HG02571 (cell line): ENCODE data around the gene TMEM245.

Source experiments
- ATAC-seq: cut with Tn5 transposase; IDR thresholded peaks from one replicate; pipeline ENCODE4 v1.9.1; 2021; ENCODE audit warnings: mild to moderate bottlenecking, moderate library complexity; ENCODE audit not compliant: unreplicated experiment

The TMEM245 gene

GRCh38 chr9:109031241-109031640, 88.5 kb downstream of the TMEM245 start:
- no peak for ATAC-seq

DNA sequence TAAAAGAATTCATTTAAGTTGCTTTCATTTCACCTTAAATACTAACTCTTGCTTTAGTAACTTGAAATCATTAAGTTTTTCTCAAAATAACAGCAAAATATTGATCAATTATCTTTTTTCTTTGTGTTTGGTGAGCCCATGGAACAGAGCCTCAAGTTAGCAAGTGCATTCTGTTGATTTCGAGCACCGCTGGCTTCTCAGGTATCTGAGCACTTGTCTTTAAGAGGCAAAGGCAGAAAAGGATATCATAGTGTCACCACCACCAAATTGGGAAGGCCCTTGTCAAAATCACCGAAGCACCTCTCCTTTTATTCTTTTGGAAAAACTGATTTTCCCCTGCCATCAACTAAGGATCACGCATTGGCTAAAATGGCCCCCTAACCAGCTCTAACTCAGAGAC, 89.3 kb downstream of the TMEM245 start:
- ATAC-seq = no peak

DNA sequence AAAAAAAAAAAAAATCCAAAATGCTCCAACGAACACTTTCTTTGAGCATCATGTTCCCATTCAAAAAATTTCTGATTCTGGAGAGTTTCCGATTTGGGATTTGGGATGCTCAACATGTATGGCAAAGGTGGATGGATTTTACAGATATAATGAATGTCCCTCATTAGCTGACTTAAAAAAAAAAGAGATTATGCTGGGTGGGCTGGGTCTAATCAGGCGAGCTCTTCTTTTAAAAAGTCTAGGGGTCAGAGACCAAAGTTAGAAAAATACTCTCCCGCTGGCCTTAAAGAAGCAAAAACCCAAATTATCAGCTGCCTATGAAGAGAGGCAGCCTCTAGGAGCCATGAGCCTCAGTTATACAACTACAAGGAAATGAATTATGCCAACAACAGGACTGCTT, 91.3 kb downstream of the TMEM245 start:
- no peak for ATAC-seq

GRCh38 chr9:109027176-109027575, 92.6 kb downstream of the TMEM245 start:
- ATAC-seq = no peak

DNA sequence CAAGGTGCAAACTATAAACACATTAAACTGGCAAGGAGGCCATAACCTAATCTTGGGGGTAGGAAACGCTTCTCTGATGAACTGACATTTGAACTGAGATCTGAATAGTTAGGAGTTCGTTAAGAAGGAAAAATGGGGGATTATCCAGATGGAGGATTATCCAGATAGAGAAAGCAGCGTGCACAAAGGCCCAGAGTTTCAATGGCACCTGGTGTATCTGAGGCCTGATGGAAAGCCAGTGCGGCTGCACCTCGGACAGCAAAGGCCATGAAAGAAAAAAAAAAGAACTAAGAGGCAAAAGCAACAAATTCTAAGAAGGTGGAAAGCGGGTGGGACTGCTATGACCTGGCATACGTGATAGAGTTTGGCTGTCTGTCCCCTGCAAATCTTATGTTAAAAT, 93.4 kb downstream of the TMEM245 start:
- no peak for ATAC-seq

DNA sequence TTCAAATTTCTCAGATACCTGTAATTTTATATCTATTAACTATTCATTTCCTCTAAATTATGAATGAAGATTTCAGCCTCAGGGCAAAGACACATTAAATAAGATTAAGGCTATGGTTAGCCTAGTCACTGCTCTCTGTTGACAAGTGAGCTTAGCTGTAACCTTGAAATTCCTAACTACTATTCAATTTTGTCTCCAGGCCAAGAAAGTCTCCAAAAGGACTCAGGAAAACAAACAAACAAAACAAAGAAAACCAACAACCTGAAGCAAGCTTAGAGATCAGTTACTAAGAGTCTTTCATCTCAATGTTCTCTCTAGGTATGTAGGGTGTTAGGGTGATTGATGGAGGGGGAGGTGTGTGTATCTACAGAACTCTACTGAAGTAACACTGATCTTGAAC, 96.9 kb downstream of the TMEM245 start:
- no peak for ATAC-seq

DNA sequence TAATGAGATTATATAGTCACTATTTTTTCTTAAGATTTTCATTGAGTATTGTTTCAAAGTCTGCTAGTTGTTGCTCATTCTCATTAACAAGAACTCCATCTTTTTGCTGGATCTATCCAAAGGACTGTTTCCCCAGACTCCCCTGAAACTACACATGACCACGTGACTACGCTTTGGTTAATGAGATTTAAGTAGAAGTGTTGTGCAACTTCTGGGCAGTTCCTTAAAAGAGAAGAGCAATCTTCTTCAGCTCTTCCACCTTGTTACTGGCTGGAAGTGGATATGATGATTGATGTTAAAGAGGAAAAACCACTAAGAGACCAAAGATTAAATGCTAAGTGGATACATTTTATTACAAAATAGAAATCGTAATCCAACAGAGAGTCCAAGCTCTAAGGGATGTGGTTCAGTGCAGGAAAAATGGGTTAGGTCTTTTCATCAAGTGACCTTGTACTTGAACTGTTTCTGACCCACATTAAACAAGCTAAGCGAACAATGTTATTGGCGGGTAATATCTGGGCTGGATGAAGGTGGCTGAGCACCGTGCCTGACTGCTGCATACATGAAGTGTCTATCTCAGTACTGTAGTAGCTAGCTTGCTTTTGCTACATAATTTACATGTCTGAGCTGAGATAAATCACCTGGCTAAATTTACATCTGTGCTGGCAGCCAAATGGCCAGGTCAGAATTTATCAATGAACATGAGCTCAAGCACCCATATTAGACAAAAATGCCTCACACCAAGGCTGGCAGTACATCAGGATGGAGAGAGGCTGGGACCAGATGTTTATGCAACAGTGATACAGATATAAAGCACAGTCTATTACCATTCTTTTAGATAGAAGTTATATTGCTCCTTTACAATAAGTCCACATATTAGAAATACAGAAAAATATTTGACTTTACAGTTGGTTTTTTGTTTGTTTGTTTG, 98.9 kb downstream of the TMEM245 start:
- ATAC-seq = no peak

- no peak for ATAC-seq
Observed at GRCh38 chr9:109020113-109020512, 99.6 kb downstream of the TMEM245 start.

DNA sequence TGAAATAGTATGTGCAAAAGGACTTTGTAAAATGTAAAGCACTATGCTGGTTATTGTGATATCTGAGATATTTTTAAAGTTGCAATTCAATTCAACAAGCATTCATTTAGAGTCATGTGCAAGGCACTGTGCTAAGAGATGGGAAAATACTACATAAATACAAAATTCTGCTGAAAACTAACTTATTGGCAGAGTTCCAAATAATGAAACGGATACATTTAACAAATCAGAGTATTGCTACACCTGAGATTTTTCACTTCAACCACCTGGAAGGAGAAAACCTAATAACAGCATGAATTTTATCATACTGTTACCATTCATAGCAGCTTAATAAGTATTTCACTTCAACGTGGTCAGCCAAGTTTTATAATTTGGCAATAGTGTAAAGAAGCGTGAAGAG, 100.3 kb downstream of the TMEM245 start:
- ATAC-seq = no peak

- ATAC-seq = no peak
Observed at GRCh38 chr9:109017493-109017892, 102.3 kb downstream of the TMEM245 start.

- no peak for ATAC-seq
Observed at GRCh38 chr9:109017061-109017460, 102.7 kb downstream of the TMEM245 start.

DNA sequence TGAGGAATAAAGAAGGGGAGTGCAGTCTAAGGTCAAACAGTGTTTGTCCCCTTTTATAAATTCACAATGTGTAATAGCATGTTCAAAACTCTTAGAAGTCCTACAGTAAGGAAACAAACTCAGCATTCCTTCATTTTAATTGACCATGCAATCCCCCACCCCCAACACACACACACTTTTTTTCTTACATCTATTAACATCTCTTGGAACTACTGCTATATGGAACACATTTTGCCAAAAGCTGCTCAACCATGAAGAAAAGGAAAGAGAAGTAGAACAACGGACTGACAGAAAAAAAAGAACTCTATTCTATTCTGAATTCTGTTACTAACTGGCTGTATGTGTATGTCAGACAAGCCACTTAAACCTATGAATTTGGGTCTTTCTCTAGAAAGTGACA, 103.6 kb downstream of the TMEM245 start:
- no peak for ATAC-seq

GRCh38 chr9:109014608-109015280, 105.0 kb downstream of the TMEM245 start:
- no peak for ATAC-seq

GRCh38 chr9:109013679-109014607, 105.8 kb downstream of the TMEM245 start:
- ATAC-seq = no peak

DNA sequence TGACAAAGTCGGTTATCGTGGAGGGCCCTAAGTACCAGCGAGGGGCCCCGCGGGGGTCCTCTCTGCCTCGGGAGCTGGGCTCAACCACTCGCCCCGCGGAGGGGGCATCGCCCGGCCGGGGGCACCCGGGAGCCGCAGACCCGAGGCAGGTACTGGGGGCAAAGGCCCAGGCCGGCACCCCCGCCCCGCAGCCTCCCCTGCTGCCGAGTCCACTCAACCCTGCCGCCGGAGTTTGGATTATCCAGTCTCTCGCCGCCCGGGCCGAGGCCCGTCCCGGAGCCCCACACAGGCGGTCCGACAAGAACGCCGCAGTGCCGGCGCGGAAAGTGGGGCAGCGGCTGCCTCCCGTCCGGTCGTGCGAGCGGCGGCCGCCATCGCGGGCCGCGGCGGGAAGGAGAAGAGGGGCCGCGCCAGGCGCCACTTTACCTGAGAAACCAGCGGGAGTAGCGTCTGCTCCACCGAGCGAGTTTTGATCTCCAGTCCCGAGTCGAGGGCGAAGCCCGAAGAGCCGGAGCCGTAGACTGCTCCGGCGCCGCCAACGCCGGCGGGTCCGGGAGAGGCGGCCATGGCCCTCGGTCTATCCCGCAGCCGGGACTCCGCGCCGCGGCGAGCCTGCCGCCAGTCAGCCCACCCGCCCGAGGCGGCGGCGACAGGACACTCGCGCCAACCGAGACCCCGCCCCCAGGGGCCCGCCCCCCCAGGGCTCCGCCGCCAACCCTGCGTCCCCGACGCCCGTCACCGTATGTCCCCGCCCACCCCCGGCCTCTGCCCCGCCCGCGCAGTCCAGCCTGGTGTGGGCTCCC, 106.7 kb downstream of the TMEM245 start, which contains the start of gene CTNNAL1:
Gene CTNNAL1 (minus strand): TSS at position 624 of the 803 bp plus-strand sequence. CDS start 57 bp downstream, at position 567.
- ATAC-seq = peak; percentile 63

DNA sequence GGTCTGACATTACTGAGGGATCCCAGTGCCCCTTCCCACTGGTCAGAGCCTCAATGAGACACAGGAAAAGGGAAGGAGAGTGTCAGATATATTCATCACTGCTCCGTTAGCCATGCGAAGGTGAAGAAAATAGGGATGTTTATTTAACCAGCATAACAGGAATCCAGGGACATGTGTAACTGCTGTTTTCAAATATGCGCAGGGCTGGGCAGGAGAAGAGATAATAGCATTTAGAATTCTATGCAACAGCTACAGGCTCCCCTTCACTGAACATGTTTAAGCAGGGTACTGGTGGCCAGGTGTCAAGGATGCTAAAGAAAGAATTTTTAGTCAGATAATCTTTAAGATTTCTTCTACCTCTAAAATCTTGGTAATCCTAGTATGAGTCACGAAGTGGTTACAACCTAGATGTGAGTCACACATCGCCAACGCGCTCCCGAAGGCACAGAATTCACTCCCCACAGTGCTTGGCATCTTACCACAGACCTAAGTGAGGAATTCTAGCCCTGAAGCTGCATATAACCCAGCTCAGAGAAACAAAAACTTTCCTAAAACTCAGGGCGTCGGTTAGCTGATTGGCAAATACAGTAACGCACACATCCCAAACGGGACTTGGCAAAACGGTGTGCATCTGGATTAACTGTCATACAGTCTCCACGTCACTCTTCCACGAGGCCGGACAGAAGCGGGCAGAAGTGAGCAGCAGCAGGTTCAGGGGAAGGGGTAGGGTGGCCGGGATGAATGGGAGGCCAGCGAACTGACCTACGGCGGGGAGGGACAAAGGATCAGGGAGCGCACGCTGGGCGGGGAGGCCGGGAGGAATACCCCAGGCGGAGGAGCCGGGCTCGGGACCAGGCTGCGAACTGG, 107.5 kb downstream of the TMEM245 start:
- peak; percentile 26 for ATAC-seq

- no peak for ATAC-seq
Observed at GRCh38 chr9:109011231-109011671, 108.5 kb downstream of the TMEM245 start.

DNA sequence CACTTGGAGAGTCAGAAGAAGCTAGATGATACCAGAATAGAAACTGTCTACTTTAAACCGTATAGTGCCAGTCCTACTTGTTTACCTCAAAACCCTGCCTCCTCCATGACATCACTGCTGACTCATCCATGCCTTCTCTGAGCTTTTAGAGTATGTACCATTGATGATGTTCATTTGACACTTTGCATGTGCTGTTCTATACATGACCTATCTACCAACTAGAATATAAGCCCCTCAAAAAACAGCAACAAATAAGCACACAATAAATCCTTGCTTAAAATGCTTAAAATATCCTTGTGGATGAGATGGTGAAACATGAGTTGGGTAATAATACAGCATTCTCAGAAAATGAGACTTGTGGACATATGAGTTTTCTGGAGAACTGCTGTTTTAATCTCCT, 109.0 kb downstream of the TMEM245 start:
- ATAC-seq = peak; percentile 41

GRCh38 chr9:109005678-109006077, 114.1 kb downstream of the TMEM245 start:
- no peak for ATAC-seq
